ENCODE results near the gene SEMA3F.

Gene SEMA3F

GRCh38 chr3:50169232-50169832 lies 14.2 kb downstream of the SEMA3F start:
- DNase-seq (ENCODE audit: extremely low read depth in 1 of 2, low read depth in 1 of 2) = no peak

GRCh38 chr3:50169858-50170257 lies 14.7 kb downstream of the SEMA3F start:
- no peak for DNase-seq (ENCODE audit: extremely low read depth in 1 of 2, low read depth in 1 of 2)

GRCh38 chr3:50170689-50171088 lies 15.6 kb downstream of the SEMA3F start:
- no peak for DNase-seq (ENCODE audit: extremely low read depth in 1 of 2, low read depth in 1 of 2)

- no peak for DNase-seq (ENCODE audit: extremely low read depth in 1 of 2, low read depth in 1 of 2)
Measured at GRCh38 chr3:50171540-50172301, 16.6 kb downstream of the SEMA3F start.

GRCh38 chr3:50172626-50173220 lies 17.6 kb downstream of the SEMA3F start:
- DNase-seq (ENCODE audit: extremely low read depth in 1 of 2, low read depth in 1 of 2) = no peak

GRCh38 chr3:50173685-50174516 lies 18.8 kb downstream of the SEMA3F start:
- DNase-seq (ENCODE audit: extremely low read depth in 1 of 2, low read depth in 1 of 2) = no peak

- no peak for DNase-seq (ENCODE audit: extremely low read depth in 1 of 2, low read depth in 1 of 2)
Measured at GRCh38 chr3:50174517-50174895, 19.4 kb downstream of the SEMA3F start.

GRCh38 chr3:50174947-50175524 lies 19.9 kb downstream of the SEMA3F start:
- no peak for DNase-seq (ENCODE audit: extremely low read depth in 1 of 2, low read depth in 1 of 2)

GRCh38 chr3:50177346-50177745 lies 22.2 kb downstream of the SEMA3F start:
- no peak for DNase-seq (ENCODE audit: extremely low read depth in 1 of 2, low read depth in 1 of 2)

GRCh38 chr3:50179710-50180109 lies 24.6 kb downstream of the SEMA3F start:
- no peak for DNase-seq (ENCODE audit: extremely low read depth in 1 of 2, low read depth in 1 of 2)

GRCh38 chr3:50181985-50182384 lies 26.9 kb downstream of the SEMA3F start:
- DNase-seq (ENCODE audit: extremely low read depth in 1 of 2, low read depth in 1 of 2) = no peak

GRCh38 chr3:50182533-50183099 lies 27.5 kb downstream of the SEMA3F start:
- no peak for DNase-seq (ENCODE audit: extremely low read depth in 1 of 2, low read depth in 1 of 2)

- no peak for DNase-seq (ENCODE audit: extremely low read depth in 1 of 2, low read depth in 1 of 2)
Measured at GRCh38 chr3:50183755-50184154, 28.6 kb downstream of the SEMA3F start.

- DNase-seq (ENCODE audit: extremely low read depth in 1 of 2, low read depth in 1 of 2) = no peak
Measured at GRCh38 chr3:50184242-50184978, 29.3 kb downstream of the SEMA3F start.

GRCh38 chr3:50185230-50185629 lies 30.1 kb downstream of the SEMA3F start:
- no peak for DNase-seq (ENCODE audit: extremely low read depth in 1 of 2, low read depth in 1 of 2)

GRCh38 chr3:50186096-50186495 lies 31.0 kb downstream of the SEMA3F start:
- DNase-seq (ENCODE audit: extremely low read depth in 1 of 2, low read depth in 1 of 2) = no peak

- no peak for DNase-seq (ENCODE audit: extremely low read depth in 1 of 2, low read depth in 1 of 2)
Measured at GRCh38 chr3:50187750-50188149, 32.6 kb downstream of the SEMA3F start.

GRCh38 chr3:50189274-50189673 lies 34.1 kb downstream of the SEMA3F start:
- no peak for DNase-seq (ENCODE audit: extremely low read depth in 1 of 2, low read depth in 1 of 2)

- no peak for DNase-seq (ENCODE audit: extremely low read depth in 1 of 2, low read depth in 1 of 2)
Measured at GRCh38 chr3:50189989-50190388, 34.9 kb downstream of the SEMA3F start.

Measured in activated CD8-positive, alpha-beta memory T cell treated with anti-CD3 and anti-CD28 coated beads for 1 hour (primary cell).